GM13976 (cell line): Measurements from ENCODE around the gene STK32B.

ENCODE experiments used
- DNase-seq: peaks from one replicate; pipeline ENCODE4 v3.0.0; 2012; ENCODE audit warnings: low spot score
- CTCF ChIP-seq: IDR thresholded peaks from 2 replicates; pipeline ENCODE4 v1.5.1; 2012; ENCODE audit warnings: borderline replicate concordance, mild to moderate bottlenecking; ENCODE audit not compliant: insufficient read depth; ENCODE audit errors: extremely low read depth, missing control alignments, control extremely low read depth
- in situ Hi-C: fragments of 300-500 bp; cut with MboI; formaldehyde crosslinking; loops from one replicate; pipeline ENCODE4 v1.12.0; 2022; ENCODE audit warnings: low sequenced_read_pairs, mixed read lengths, inconsistent platforms; ENCODE audit not compliant: unreplicated experiment

Gene STK32B

GRCh38 chr4:5460106-5460801 lies 409.0 kb downstream of the STK32B start:
- peak; percentile 44 for DNase-seq
- in situ Hi-C loops: no loop called here
- no peak for TF ChIP-seq CTCF

GRCh38 chr4:5461477-5461876 lies 410.2 kb downstream of the STK32B start:
- TF ChIP-seq CTCF: no peak
- in situ Hi-C loops: no loop called here
- no peak for DNase-seq

- no peak for DNase-seq
- in situ Hi-C loops: no loop called here
- TF ChIP-seq CTCF: no peak
Measured at GRCh38 chr4:5462254-5462835, 411.1 kb downstream of the STK32B start.

GRCh38 chr4:5462896-5463295 lies 411.6 kb downstream of the STK32B start:
- in situ Hi-C loops: no loop called here
- DNase-seq: no peak
- TF ChIP-seq CTCF: no peak

- no peak for DNase-seq
- no peak for TF ChIP-seq CTCF
- in situ Hi-C loops: no loop called here
Measured at GRCh38 chr4:5463361-5463760, 412.1 kb downstream of the STK32B start.

- TF ChIP-seq CTCF: no peak
- in situ Hi-C loops: no loop called here
- no peak for DNase-seq
Measured at GRCh38 chr4:5463936-5464650, 412.8 kb downstream of the STK32B start.
